WI38 (cell line): ENCODE data around the gene DNM3.

ENCODE experiments used
- H3K4me3 ChIP-seq: 2 replicates; pipeline ENCODE4 v1.5.1; 2011; ENCODE audit warnings: low read depth, mild to moderate bottlenecking, control low read depth, low read length
- TF ChIP-seq, protein P1 (sequence below): IDR thresholded peaks from 2 replicates; pipeline ENCODE4 v1.5.1; 2012; ENCODE audit warnings: low read depth, mild to moderate bottlenecking, control low read depth, low read length

DNM3 gene

DNA sequence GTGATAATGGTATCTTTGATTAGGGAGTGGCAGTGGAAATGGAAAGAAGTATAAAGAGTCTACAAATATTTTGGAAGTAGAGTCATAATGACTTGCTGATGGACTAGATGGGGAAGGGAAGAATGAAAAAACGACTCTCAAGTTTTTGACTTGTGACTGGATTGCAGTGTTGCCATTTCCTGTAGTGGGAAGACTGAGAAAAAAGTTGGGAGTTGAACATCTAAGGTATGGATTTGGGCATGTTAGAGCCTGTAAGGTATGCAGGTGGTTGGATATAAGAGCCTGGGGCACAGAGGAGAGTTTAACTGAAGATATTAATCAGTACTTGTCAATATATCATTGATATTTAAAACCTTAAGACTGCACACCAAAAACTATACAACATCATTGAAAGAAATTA lies 19.4 kb downstream of the DNM3 start:
- TF ChIP-seq, protein P1, sequence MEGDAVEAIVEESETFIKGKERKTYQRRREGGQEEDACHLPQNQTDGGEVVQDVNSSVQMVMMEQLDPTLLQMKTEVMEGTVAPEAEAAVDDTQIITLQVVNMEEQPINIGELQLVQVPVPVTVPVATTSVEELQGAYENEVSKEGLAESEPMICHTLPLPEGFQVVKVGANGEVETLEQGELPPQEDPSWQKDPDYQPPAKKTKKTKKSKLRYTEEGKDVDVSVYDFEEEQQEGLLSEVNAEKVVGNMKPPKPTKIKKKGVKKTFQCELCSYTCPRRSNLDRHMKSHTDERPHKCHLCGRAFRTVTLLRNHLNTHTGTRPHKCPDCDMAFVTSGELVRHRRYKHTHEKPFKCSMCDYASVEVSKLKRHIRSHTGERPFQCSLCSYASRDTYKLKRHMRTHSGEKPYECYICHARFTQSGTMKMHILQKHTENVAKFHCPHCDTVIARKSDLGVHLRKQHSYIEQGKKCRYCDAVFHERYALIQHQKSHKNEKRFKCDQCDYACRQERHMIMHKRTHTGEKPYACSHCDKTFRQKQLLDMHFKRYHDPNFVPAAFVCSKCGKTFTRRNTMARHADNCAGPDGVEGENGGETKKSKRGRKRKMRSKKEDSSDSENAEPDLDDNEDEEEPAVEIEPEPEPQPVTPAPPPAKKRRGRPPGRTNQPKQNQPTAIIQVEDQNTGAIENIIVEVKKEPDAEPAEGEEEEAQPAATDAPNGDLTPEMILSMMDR: no peak
- H3K4me3 ChIP-seq: no peak overlapping the region

DNA sequence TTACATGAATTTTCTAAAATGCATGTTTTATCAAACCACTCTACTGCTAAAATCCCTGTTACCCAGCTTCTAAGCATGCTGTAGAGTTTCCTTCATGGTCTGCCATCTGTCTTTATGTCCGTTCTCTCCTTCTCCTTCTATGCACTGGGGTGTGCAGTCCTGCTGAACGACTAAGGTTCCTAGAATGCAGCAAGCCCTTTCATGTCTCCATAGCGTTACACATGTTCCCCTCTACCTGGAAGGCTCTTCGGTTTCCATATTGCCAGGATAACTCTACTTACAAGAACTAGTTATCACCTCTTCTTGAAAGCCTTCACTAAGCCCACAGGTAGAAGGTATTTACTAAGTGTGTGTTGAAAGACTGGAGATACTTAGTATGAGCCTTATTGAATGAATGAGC lies 22.2 kb downstream of the DNM3 start:
- H3K4me3 ChIP-seq: no peak overlapping the region
- TF ChIP-seq, protein P1: no peak

DNA sequence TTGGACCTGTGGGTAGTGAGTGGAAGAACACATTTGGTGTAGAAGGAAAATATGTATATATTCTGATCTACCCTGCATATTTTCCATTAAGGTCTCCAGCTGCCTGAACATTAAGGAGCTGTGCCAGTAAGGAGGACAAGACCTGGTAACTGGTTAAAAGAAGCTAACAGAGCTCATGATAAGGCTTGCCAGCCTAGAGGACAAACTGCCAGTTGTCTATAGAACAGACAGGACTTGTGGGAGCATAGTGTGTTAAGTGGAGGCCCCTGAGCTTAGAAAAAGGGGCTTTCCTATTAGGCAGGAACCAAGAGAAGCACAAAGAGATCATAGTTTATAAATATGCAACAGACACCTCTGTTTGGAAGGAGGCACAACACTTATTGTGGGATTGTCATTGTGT lies 23.0 kb downstream of the DNM3 start:
- no peak overlapping the region for H3K4me3 ChIP-seq
- TF ChIP-seq, protein P1: no peak

GRCh38 chr1:171865106-171865505 lies 23.8 kb downstream of the DNM3 start:
- TF ChIP-seq, protein P1: no peak
- H3K4me3 ChIP-seq: no peak overlapping the region

DNA sequence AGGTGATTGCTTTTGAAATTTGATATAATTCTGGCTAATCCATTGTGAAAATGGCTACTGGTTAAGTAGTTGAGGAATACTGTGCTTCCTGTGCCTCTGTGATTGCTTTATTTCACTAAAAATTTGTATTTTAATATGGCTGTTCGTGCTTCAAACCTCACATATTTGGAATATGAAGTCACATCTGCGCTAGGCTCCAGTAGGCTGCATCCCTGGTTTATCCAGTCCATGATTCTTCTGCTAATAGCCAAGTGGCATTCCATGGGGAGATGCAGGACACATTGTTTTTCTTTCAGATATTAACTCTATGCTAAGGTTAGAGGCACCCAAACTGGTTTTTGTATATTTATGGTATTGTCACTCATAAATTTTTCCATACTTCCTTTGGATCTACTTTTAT lies 25.9 kb downstream of the DNM3 start:
- TF ChIP-seq, protein P1: no peak
- no peak overlapping the region for H3K4me3 ChIP-seq

DNA sequence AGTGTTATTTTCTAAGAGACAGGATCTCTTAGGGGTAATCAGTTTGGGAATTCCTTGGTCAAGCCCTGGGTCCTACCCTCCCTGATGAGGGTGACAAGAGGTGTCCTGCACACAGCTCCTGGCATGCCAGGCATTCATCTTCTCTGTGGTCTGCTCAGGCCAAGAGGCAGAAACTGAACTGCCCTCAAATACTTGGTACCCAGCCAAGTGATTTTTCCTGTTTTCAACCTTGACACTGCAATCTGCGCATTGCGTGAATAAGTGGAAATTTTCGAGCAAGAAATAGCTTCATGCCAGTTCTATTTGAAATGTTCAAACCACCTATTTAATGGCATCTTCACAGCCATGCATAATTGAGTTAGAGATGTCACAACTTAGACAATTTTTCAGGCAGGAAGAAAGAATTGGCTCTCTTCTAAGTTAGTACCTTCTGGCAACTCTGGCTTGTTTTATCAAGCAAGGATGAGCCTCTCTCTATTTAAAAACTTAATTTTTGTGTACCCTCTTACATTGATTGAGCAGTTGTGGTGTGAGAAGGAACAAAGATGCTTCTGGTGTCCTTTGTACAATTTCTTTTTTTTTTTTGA lies 27.0 kb downstream of the DNM3 start:
- TF ChIP-seq, protein P1: no peak
- no peak overlapping the region for H3K4me3 ChIP-seq

GRCh38 chr1:171869097-171869496 lies 27.8 kb downstream of the DNM3 start:
- H3K4me3 ChIP-seq: no peak overlapping the region
- TF ChIP-seq, protein P1: no peak
